NCI-H526 (cell line): ENCODE measurements around the gene CCDC174.
"Not testable (repeated sequence)": the region's sequence is repeated elsewhere in the genome, so short reads cannot be mapped to it uniquely, and the experiment has no call there.

Source experiments
- DNase-seq, 2 experiments: peaks; one replicate each; lab custom pipeline; 2025; lab: John Stamatoyannopoulos, UW

Gene CCDC174

DNA sequence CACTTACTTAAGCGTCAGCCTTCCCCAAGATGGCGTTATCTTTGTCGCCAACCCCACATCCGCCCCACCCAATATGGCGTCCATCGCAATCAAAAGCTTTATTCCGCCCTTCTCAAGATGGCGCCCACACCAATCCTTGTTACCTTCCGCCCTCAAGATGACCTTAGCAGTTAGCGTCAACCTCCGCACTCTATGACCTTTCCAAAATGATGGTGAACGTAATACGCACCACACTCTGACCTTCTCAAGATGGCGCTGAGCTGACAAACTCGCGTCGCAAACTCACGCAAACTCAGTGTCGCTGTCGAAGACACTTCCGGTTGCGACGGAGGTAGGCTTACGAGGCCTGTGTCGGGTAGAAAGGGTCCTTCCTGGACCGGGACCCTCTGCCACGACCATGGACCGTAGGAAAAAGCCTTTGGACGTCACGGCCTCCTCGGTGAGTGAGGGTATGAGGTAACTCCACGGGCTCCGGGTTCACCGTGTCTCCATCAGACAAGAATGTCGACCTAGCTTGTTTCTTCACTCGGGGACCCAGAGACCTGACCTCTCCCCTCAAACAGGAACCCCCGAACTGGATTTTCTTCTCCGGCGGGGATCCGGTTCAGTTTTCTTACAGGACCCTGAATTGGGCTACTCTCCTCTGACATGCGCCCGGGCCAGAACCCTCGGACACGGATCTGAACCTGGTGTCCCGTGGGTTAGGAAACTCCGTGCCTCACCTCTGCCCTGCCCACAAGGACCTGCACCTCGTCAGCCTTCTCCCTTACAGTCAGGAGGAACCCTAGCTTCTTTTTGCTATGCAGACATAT lies at the start of gene CCDC174:
Gene CCDC174, plus strand, starts transcription at position 323 of the 812 bp plus-strand sequence. Its CDS starts 75 bp downstream, at position 398.
- DNase-seq: peak; percentile 98 to 99

DNA sequence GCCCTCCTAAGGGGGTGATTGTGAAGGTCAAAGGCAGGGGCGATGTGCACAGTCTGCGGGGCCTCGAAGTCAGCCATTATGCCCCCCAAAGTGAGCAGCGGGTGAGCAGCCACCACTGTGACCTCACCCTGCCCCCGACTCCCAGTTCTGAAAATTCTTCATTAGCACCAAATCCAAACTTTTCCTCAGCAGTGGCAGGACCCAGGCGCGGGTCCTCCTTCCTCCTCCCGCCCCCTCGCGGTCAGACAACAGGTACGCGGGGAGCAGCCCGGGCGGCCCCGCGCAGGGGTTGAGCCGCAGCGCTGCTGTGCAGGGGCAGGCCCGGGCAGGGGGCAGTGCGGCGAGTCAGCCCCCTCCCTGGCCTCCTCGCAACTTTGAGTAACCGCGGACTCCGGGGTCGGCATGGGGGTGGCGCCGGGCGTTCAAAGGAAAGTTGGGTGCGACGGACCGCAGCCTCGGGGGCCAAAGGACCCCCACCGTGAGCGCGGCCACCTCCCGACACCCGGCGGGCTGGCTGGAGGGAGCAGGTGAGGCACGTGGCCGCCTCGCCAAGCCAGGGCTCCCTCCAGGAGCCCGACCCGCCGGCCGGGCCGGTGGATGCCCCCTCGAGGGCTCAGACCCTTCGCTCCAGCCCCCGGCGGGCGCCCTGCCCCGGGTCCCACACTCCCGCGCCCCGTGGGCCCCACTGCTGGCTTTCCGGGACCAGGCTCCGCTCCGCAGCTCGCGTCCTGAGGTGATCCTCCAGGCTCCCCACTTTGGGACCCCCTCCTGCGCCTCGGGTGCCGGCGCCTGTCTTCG lies 49.4 kb upstream of the CCDC174 start:
- peak in 1 of 2 experiments; percentile 49 for DNase-seq

- peak in 1 of 2 experiments; percentile 59 for DNase-seq
These were observed 48.5 kb upstream of the CCDC174 start for GRCh38 chr3:14602804-14603644.

DNA sequence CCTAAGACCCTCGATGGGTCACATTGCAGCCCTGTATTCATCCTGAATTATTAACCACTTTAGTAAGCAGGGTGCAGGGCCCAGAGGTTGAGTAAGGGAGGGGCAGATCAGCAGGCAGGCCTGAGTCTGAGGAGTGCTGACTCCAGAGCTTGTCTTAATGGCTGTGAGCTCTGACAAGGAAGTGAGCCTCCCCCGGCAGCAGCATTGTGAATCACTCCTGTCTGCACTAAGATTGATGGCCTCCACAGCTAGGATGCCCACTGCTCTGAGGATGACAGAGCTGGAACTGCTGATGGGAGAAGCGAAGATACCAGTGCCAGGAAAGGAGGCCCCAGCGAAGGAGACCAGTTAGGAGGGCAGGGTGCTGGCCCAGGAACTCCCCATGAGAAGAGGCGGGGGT lies 46.5 kb upstream of the CCDC174 start:
- no peak for DNase-seq

DNA sequence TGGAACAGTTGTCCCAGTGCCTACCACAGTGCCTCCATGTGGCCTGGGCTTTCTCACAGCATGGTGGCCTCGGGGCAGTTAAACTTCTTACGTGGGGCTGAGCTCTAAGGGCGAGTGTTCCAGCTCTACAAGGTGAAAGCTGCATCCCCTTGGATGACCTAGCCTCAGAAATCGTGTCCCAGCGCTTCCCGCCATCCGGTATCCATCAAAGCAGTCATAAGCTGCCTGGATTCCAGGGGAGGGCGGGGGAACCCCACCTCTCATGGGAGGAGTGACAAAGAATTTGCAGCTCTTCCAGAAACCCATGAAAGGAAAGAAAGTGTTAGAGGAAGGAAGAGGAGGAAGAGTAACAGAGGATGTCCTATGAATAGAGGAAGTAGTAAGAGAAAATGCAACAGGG lies 45.8 kb upstream of the CCDC174 start:
- DNase-seq: no peak

- peak in 1 of 2 experiments; percentile 21 for DNase-seq
These were observed 44.8 kb upstream of the CCDC174 start for GRCh38 chr3:14606669-14607339.

- DNase-seq: no peak
These were observed 43.3 kb upstream of the CCDC174 start for GRCh38 chr3:14608298-14608697.

DNA sequence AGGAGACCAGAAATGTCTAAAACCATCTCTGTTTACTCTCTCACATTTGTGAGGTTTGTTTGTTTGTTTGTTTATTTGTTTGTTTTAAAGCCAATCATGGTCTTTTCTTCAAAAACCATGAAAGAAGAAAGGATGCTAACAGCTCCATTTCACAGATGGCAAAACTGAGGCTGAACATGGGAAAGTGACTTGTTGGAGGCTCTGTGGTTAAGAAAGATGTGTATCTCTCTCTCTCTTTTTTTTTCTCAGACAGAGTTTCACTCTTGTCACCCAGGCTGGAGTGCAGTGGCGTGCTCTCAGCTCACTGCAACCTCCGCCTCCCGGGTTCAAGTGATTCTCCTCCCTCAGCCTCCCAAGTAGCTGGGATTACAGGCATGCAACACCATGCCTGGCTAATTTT lies 42.5 kb upstream of the CCDC174 start:
- DNase-seq: not testable (repeated sequence)

DNA sequence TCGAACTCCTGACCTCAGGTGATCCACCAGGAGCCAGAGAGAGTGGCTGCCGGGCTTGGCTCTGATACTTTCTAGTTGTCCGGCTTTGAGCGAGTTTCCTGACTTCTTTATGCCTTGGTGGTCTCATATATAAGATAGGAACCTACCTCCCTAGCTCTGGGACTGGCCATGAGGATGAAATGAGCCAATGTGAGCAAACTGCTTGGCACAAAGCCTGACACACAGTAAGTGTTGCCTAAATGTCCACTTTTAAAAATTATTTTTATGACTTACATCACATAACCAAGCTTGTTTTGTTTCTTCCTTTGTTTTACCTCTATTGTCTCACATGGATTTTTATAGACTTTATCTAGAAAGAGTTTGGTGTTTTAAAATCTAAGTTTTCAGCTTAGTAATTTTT lies 42.1 kb upstream of the CCDC174 start:
- DNase-seq: no peak

- DNase-seq: no peak
These were observed 41.6 kb upstream of the CCDC174 start for GRCh38 chr3:14609941-14610340.

- DNase-seq: no peak
These were observed 37.4 kb upstream of the CCDC174 start for GRCh38 chr3:14614189-14614588.

- DNase-seq: no peak
These were observed 36.7 kb upstream of the CCDC174 start for GRCh38 chr3:14614862-14615261.

DNA sequence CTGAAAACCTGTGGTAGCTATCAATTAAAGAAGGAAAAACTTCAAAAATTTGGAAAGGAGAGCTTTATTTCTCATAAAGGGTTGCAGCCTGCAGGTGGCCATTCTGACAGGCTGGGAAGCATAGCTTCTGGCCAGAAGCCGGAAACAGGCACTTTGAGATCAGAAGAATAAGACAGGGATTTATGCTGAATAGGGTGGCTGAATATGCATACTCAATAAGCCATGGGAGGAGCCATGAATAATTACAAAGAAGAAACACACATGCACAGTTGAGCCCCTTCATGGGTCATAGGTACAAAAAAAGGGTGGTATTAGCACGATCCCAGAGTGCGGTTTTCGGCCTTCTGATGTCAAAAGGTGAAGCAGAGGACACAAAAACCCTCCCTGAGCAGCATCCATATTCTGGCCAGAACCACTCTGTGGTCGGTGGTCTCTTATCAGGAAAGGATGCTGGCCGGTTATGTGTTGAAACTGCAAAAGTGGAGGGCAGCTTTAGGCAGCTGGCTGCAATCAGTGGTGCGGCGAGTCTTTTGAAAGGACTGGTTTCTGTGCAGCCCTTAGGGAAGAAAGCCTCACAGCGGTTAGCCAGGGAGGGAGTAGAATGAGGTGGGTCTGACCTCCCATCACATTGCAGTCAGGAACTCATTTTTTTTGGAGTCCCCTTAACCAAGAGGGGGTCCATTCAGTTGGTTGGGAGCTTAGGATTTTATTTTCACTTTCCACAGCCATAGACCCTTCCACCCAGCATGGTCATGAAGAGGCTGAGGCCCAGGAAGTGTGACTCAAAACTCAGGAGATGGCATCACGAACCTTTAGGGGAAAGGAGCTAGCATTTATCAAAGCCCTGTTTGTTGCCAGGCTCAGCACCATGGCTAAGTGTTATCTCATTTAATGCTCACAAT lies 34.7 kb upstream of the CCDC174 start:
- DNase-seq: no peak

GRCh38 chr3:14617508-14618023 lies 34.0 kb upstream of the CCDC174 start:
- DNase-seq: no peak

DNA sequence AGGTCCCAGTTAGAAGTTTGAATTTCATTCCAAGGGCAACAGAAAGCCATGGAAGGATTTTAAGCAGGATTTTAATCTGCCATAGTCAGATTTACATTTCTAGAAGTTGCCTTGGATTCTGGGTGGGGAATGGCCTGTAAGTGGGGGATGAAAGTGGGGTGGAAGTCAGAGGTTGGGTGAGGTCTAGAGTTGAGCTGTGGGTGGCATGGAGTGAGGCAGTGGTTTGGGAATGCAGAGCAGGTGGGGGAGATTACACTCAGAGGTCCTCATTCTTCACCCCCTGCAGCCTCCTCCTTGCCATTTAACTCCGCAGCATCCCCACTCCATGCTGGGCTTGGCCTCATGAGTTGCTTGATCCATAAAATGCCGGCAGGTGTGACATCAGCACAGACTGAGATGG lies 32.0 kb upstream of the CCDC174 start:
- no peak for DNase-seq

DNA sequence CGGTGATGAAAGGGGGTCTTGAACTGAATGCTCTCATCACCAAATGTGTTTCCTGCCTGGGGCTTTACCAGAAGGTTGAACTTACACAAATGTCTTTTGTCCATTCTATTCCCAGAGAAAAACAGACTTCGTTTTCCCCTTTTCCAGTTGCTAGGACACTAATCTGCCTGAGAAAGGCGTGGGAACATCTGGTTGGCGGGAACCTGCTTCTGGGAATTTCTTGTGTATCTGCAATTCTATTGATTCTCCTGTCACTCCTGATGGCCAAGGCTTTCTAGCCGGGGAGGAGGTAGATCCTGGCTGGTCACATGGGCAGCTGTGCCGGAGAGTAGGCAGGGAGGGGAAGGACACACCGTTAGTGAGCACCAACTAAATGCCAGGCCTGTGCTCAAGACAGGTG lies 31.1 kb upstream of the CCDC174 start:
- no peak for DNase-seq

GRCh38 chr3:14621093-14621492 lies 30.5 kb upstream of the CCDC174 start:
- no peak for DNase-seq

GRCh38 chr3:14622368-14622767 lies 29.2 kb upstream of the CCDC174 start:
- DNase-seq: no peak

DNA sequence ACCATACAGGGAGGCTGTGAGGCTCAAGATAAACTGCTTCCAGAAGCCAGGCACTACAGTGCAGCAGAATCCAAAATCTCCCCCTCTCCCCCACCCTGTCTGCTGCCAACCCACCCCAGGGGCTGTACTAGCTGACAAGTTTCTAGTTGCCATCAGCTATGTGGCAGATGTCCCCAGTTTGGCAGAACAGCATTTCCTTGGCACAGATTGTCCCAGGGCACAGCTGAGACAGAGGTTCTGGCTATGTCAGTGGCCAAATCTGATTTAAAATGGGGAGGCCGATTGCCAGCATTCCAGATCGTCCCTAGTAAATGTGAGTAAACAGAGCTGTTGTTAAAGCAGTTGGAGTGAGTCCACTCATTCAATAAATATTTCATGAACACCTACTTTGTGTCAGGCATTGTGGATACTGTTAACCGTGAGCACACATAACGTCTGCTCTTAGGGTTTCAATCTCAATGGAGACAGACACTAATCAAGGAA lies 28.0 kb upstream of the CCDC174 start:
- DNase-seq: no peak

- DNase-seq: no peak
These were observed 27.1 kb upstream of the CCDC174 start for GRCh38 chr3:14624498-14624897.
